HK-2 (cell line): Measurements from ENCODE around the gene OR52M1.

Experiments
- DNase-seq: peaks from one replicate; pipeline ENCODE4 v3.0.0-alpha.2; 2018; ENCODE audit not compliant: unreplicated experiment

The OR52M1 gene

GRCh38 chr11:4565371-4565770 lies 20.4 kb downstream of the OR52M1 start:
- DNase-seq = no peak

- DNase-seq = no peak
Measured at GRCh38 chr11:4569075-4569474, 24.1 kb downstream of the OR52M1 start.

GRCh38 chr11:4576880-4577279 lies 31.9 kb downstream of the OR52M1 start:
- DNase-seq = no peak

GRCh38 chr11:4577761-4578160 lies 32.8 kb downstream of the OR52M1 start:
- no peak for DNase-seq

- DNase-seq = no peak
Measured at GRCh38 chr11:4578624-4579023, 33.6 kb downstream of the OR52M1 start.

GRCh38 chr11:4580124-4580523 lies 35.1 kb downstream of the OR52M1 start:
- no peak for DNase-seq

GRCh38 chr11:4581443-4581842 lies 36.5 kb downstream of the OR52M1 start, which contains the start of gene OR52I2:
Gene OR52I2 (plus strand): TSS chr11:4581743.
- DNase-seq = no peak

GRCh38 chr11:4589017-4589416 lies 44.0 kb downstream of the OR52M1 start:
- DNase-seq = no peak

GRCh38 chr11:4593739-4594138 lies 48.7 kb downstream of the OR52M1 start, which contains the start of gene OR52I1:
Gene OR52I1 (plus strand): TSS chr11:4594039. CDS start chr11:4594039, 0 bp downstream.
- DNase-seq = no peak
